ENCODE results near the gene LEFTY2.
"Not testable (repeated sequence)": the region's sequence is repeated elsewhere in the genome, so short reads cannot be mapped to it uniquely, and the experiment has no call there.

LEFTY2 gene

DNA sequence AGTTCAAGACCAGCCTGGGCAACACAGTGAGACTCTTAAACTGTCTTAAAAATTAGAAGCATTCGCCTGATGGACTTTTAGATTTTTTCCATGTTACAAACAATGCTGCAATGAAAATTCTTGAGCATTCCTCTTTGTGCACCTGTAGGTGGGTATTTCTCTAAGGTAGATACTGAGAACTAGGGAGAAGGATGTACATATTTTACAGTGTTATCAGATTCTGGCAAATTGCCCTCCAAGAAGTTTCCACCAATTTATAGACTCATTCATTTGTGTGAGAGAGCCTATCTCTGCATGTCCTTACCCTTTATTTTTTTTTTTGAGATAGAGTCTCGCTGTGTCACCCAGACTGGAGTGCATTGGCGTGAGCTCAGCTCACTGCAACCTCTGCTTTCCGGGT is 12.3 kb upstream of the LEFTY2 start:
- no peak for DNase-seq

DNA sequence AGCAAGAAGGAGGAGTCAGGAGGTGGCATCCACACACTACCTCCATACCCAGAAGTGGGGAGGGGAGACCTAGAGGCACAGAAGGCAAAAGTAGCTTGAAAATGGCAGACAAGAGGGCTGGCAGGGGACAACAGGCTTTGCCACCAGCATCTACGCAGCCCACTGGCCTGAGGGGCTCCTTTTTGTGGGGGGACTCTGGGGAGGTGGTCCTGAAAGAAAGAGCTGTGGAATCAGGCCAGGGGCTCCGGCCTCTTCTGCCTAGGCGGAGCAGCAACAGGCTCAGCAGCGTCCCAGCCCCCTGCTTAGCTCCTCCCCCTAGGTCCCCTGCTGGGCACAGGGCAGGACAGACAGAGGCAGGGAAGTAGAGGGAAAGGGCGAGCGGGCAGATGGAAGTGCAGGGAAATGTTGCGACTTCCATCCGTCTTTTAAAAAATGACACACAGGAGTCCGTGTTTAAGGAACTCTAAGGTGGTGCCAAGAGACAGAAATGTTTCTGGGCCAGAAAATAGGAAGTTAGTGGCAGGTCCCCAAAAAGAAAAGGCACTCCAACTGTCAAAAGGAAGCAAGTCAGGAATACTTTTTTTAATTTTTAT is 10.0 kb upstream of the LEFTY2 start:
- DNase-seq, result no peak

DNA sequence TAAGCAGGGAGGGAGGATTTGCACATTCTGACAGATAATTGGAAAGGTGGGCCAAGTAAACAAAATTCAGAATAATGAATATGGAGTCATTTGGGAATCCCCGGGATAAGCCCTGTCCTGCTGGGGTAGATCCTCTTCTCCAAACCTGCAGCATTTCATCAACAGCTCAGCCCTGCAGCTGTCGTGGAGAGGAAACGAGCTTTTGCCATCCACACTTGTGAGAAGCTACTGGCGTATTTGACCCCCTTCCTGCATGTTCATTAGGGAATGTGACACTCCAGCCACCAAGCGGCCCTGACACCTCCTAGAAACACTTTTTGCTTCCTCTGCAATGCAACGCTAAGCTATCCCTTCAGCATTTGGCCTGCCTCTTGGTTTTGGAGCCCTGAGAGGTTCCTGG is 8.0 kb upstream of the LEFTY2 start:
- DNase-seq, result no peak

DNA sequence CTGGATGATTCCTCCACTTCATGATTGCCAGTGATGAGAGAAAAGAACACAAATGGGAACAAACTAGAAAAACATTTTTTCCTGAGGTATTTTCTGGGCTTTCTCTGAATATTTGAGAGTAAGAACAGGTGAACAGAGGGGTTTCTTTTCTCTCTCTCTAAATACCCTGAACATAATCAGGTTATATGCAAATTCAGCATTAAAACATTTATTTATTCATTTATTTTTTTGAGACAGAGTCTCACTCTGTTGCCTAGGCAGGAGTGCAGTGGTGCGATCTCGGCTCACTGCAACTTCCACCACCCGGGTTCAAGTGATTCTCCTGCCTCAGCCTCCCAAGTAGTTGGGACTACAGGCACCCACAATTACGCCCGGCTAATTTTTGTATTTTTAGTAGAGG is 5.8 kb upstream of the LEFTY2 start:
- DNase-seq, result no peak

DNA sequence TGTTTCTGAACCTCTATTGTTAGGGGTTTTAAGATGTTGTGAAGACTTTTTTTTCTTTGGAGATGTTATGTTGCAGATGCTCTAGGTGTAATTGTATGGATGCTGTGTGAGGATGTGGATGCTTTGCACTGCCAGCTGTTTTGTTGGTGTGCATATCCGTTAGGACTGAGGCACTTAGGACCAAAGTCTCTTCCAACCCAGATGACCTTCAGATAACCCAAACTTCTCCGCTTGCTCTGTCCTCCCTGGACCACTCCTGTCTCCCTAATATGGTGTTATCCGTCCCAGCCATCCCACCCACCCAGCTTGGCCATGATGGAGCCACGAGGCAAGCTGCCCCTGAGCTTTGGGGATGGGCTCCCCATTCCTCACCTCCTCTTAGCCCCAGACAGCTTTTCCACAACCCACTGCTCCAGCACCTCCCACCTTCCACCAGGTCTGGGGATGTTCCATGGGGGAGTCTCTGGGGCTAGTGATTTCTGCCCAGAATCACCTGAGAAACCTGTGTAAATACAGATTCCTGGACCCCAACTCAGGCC is 5.1 kb upstream of the LEFTY2 start:
- DNase-seq, result no peak

DNA sequence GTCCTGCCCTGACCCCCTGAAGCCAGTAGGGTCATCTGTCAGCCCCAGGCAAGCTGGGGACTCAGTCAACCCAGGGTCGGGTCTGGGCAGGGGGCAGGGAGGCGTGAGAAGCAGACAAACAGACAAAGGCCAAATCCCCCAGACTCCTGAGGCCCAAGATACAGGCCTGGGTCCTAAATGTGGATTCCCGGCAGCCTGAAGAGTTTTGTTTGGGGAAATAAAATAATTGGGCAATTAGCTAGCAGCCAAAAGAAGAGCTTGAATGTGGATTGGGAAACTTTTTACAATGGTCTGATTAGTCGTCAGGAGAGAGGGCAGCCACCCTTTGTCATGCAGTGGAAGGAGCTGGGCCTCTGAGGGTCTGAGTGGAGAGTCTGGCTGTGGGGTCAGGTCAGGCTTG is 4.5 kb upstream of the LEFTY2 start:
- DNase-seq, result no peak

DNA sequence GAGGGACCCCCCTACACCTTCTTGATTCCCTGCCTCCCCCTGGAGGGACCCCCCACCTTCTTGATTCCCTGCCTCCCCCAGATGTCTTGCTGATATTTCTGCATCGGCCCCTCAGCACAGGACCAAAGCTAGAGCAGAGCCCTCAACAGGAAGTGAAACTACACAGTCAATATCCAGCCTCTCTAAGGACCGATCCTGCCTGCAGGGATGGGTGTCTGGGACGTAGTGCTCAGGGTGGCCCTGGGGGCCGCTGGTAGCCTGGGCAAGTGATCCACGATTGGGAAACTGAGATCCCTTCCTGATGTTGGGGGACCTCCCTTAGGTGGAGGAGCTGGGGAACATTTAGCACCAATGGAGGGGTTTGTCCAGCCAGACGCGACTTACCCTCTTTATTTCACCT is 3.9 kb upstream of the LEFTY2 start:
- no peak for DNase-seq

DNA sequence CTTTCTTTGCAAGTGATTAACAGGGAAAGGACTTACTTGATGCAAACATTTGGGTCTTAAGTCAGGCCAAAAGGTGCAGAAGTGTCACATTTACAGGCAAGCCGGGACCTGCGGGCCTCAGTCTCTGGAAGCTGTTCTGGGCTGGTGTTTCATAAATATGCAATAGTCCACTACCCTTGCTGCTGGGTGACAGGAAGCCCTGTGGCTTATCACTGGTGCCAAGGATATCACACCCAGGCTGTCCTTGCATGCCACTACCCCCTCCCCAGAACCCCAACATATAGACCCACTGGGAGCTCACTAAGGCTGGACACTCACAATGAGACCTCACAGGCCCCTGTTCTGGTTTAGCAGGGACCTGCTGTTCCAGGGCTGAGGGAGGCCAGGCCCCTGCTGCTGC is 3.4 kb upstream of the LEFTY2 start:
- no peak for DNase-seq

DNA sequence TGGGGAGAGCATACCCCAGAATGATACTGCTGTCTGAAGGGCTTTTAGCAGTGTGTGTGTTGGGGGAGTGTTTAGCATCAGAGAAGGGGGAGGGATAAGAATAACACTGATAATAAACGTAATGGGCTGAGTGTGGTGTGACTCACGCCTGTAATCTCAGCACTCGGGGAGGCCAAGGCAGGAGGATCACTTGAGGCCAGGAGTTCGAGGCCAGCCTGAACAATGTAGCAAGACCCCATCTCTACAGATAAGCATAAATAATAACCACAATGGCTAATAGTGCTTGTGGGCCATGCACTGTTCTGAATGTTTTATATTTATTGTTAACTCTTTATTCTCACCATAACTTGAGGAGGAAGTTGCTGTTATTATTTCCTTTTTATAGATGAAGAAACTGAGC is 2.6 kb upstream of the LEFTY2 start:
- no peak for DNase-seq

DNA sequence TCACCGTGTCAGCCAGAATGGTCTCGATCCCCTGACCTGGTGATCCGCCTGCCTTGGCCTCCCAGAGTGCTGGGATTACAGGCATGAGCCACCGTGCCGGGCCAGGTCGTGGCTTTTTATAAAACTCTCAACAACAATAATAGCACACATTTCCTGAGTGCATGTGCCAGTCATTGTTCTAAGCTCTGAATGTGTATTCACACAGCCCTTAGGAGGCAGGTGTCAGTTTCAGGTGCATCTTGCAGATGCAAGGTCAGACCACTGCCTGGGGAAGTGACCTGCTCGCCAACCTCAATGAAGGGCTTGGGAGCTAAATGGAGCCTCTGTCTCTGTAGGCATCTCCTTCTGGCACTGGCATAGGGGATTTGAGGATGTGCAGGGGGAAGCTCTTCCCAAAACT is 1.6 kb upstream of the LEFTY2 start:
- DNase-seq, result no peak

DNA sequence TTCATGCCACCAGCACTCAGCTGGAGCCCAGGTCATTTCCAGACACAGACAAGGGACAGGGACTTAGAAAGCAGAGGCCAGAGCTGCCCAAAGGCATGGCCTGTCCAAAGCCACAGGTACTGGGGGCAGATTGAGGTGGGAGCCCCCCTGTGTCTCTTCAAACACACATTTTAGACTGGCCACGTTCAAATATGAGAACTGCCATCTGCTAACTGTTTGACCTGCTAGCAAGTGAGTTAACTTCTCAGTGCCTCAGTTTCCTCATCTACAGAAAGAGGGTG is 862 bp upstream of the LEFTY2 start:
- no peak for DNase-seq

DNA sequence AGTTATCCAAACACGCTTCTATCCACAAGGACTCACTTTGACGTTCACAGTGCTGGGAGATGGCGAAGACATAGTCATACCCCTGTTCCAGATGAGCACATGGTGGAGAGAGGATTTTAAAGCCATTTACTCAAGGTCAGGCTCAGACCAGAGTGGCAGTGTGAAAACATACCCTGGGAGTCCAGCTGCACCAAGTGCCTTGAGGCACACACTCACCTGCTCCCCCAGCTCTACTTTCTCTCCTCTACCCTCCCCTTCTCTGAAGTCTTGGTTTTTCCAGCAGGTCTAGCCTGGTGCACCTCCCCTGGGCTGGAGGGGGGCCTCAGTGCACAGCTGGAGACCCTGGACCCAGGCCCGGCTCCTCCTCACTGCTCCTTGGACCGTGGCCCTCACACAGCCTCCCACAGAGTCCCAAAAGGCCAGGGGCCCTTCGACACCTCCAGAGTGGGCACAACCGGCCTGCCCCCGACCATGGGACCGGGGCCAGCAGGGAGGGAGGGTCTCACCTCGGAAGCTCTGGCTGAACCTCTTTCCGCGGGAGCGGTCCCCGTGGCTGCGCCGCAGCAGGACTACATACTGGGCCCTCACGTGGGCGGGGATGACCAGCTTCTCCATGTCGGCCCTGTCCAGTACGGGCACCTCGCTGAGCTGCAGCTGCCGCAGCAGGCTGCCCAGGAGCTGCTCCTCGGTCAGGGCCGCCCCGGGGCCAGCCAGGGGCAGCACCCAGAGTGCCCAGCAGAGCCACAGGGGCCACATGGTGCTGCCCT is 452 bp downstream of the LEFTY2 start:
- DNase-seq, result no peak

DNA sequence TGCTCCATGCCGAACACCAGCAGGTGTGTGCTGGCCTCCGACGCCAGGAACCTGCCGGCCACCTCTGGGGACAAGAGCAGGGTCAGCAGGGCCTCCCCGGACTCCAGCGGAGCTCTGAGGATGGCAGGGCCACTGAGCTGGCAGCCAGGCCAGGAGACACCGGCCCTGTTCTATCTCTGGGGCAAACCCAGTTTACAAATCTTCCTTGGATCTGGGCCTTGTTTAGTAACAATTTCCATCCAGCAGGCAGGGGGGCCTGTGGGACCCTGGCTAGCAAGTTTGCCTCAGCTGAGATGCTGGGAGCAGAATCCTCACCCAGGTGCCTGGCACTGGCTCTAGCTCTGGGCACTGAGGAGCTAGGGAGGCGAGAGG is 1.1 kb downstream of the LEFTY2 start:
- DNase-seq, result not testable (repeated sequence)

DNA sequence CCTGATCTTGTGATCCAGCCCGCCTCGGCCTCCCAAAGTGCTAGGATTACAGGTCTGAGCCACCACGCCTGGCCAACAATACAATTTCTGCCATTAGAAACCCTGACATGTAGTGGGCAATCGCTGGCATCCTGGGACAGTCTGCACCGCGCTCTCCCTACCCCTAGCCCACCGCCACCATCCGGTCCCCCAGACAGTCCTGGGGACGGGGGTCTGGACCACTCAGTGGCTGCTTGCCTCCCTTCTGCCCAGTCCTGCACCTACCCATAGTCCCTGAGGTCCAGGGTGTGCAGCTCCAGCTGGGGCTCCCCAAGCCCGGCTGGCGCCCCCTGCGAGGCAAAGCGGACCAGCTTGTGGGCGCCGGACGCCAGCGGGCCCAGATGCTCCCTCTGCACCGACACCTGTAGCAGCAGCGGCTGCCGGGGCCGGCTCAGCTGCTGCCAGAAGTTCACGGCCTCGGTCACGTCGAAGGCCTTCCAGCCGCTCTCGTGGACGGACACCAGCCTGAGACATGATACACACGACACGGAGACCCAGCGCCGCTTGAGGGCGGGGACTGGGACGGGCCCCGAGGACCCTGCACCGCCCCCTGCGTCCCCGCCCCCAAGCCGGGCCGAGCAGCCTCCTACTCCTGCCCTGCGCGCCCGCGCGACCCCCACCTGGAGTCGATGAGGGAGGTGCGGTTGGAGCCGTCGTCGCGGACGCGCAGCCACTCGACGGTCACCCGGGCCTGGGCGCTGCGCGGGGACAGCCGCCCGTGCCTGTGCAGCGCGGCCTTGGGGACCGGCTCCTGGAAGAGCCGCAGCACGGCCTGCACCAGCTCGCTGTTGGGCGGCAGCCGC is 1.7 kb downstream of the LEFTY2 start:
- DNase-seq, result not testable (repeated sequence)

DNA sequence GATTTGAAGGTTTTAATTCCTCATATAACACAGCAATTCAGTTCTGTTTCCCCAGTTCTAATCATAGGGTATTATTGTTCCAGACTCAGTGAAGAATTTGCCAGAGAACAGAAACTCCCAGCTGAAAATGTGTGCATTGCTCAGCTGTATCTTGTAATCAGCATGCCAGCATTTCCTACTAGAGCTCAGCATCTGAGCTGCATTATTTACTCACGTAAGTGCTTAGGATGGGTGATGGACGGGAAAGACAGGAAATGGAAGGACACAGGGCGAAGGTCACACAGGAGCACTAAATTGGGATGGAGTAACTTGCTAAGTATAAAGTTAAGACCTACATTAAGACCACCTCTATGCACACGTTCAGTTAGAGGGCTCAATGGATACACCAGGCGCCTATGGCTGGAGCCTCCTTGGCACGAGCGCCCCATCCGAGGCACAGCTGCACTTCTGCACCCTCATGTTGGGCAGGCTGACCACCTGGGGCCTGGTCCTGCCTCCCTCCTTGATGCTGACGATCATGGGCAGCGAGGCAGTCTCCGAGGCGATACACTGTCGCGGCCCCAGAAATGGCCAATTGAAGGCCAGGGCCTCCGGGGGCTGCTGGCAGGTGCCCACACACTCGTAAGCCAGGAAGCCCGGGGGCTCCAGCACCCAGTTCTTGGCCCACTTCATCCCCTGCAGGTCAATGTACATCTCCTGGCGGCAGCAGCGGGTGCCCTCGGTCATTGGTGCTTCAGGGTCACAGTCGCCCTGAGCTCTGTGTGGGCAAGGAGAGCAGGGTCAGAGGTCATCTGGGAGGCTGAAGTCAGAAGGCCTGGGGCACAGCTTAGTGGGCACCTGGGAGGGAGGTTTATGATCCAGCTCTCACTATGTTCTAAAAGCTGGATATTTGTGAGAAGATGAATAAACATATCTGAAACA is 3.7 kb downstream of the LEFTY2 start:
- DNase-seq, result no peak

DNA sequence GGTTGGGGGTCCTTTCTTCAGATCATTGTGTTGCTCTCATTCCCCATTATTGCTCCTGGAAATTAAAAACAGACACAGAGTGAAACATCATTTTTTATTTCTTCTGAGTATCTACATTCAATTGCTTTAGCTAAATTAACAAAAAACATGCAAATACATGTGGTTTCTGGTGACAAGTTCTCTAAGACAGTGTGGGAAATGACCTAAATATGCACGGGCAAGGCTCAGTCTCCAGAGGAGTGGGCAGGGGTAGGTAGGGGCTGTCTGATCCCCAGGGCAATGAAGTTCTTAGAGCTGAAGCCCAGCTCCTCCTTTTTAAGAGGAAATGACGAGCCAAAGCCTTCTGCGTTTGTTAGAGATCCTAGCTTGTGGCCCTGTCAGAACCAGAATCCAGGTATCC is 4.5 kb downstream of the LEFTY2 start:
- no peak for DNase-seq

DNA sequence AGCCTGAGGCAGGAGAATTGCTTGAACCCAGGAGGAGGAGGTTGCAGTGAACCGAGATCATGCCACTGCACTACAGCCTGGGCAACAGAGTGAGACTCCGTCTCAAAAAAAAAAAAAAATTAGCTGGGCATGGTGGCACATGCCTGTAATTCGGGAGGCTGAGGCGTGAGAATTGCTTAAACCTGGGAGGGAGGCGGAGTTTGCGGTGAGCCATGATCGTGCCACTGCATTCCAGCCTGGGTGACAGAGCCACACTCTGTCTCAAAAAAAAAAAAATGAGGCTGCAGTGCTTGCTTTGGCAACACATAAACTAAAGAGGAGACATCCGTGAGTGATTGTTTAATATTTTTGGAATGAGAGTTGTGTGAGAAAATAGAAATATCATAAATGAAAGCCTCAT is 4.9 kb downstream of the LEFTY2 start:
- not testable (repeated sequence) for DNase-seq

DNA sequence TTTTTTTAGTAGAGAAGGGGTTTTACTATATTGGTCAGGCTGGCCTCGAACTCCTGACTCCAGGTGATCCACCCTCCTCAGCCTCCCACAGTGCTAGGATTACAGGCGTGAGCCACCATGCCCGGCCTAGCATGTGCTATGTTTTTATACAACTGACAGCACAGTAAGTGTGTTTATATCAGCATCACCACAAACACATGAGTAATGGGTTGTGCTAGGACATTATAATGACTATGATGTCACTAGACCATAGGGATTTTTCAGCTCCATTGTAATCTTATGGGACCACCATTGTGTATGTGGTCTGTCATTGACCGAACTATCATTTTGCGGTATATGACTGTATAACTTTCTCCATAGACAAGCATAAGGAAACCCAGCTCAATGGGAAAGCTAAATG is 6.3 kb downstream of the LEFTY2 start:
- no peak for DNase-seq

DNA sequence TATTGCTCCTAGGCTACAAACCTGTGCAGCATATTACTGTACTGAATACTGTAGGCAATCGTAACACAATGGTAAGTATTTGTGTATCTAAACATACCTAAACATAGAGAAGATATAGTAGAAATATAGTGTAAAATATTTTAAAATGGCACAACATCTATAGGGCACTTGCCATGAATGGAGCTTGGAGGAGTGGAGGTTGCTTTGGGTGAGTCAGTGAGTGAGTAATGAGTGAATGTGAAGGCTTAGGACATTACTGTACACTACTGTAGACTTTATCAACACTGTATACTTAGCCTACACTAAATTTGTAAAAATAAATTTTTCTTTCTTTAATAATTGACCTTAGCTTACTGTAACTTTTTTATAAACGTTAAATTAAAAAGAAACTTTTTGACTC is 7.9 kb downstream of the LEFTY2 start:
- DNase-seq, result no peak

DNA sequence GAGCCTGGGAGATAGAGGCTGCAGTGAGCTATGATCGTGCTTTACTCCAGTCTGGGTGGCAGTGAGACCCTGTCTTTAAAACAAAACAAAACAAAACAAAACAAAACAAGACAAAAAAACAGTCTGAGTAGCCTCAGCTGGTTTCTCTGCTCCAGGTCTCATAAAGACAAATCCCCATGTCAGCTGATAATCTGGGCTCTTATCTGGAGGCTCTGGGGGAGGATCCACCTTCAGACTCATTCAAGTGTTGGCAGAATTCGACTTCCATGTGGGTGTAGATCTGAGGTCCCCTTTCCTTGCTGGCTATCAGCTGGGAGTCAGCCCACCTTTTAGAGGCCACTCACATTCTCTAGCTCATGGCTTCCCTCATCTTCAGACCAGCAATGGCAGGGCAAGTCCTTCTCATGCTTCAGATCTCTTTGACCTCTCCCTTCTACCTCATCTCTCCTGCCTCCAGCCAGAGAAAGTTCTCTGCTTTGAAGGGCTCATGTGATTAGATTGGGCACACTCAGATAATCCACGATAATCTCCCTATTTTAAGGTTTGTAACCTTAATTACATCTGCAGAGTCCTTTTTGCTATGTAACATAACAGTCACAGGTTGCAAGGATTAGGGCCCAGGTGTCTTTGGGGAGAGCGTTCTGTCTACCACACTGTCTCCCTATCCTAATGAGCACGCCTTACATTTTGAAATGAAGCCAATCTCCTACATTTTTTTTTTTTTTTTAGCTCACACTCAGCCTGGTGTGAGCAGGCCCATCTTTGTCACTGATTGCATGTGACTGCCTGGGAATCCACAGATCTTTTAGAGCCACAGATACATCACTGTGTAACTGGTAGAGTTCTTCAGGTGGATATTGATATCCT is 9.5 kb downstream of the LEFTY2 start:
- DNase-seq, result no peak

DNA sequence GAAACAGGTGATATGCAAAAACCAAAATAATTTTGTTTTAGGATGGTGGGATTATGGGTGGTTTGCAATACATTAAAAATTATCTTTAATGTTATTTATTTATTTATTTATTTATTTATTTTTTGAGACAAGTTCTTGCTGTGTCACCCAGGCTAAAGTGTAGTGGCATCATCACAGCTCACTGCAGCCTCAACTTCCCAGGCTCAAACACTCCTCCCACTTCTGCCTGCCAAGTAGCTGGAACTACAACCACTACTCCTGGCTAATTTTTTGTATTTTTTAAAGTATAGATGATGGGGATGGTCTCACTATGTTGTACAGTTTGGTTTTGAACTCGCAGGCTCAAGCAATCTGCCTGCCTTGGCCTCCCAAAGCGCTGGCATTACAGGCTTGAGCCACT is 10.5 kb downstream of the LEFTY2 start:
- DNase-seq, result no peak

DNA sequence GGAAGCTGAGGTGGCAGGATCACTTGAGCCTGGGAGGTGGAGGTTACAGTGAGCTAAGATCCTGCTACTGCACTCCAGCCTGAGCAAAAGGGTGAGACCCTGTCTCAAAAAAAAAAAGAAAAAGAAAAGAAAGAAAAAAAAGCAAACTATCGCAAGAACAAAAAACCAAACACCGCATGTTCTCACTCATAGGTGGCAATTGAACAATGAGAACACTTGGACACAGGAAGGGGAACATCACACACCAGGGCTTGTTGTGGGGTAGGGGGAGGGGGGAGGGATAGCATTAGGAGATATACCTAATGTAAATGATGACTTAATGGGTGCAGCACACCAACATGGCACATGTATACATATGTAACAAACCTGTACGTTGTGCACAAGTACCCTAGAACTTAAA is 11.6 kb downstream of the LEFTY2 start:
- DNase-seq, result not testable (repeated sequence)

All from cerebellar nuclear complex (tissue), 1 donor.